CD14-positive monocyte (primary cell): ENCODE results near the gene HSPB2. TPM values are rescaled to one million over a fixed set of nuclear protein-coding genes. Genes with fewer than 3 reads are reported as not detected.
"Not testable (repeated sequence)": the region's sequence is repeated elsewhere in the genome, so short reads cannot be mapped to it uniquely, and the experiment has no call there.

Source experiments
- DNase-seq, 3 donors: peaks; one replicate each; pipeline ENCODE4 v3.0.0-alpha.2; 2011 to 2022
- H2AFZ ChIP-seq: 2 replicates; pipeline ENCODE4 v1.6.0; 2012; ENCODE audit warnings: mild to moderate bottlenecking, low read depth, low read length, inconsistent platforms; ENCODE audit not compliant: insufficient read depth, poor library complexity, severe bottlenecking
- H3K27ac ChIP-seq, 2 donors: 1 replicate in 1 of 2; 2 replicates in 1 of 2; pipeline ENCODE4 v1.5.1; 2012 to 2013; ENCODE audit warnings: low read length in 2 of 2, control low read depth in 1 of 2, inconsistent platforms in 1 of 2, low read depth in 1 of 2, mild to moderate bottlenecking in 1 of 2
- H3K27me3 ChIP-seq, 2 donors: one replicate each; pipeline versions ENCODE4 v1.6.0 to v1.6.1; 2011 to 2013; ENCODE audit warnings: low read length in 2 of 2; ENCODE audit not compliant: control insufficient read depth in 2 of 2, insufficient read depth in 2 of 2
- H3K36me3 ChIP-seq, 2 donors: replicated peaks in 1 of 2; 1 replicate in 1 of 2; 2 replicates in 1 of 2; pipeline versions ENCODE4 v1.5.1 to v1.6.1; 2012 to 2013; ENCODE audit warnings: low read length in 2 of 2, control low read depth in 1 of 2, inconsistent platforms in 1 of 2, mild to moderate bottlenecking in 1 of 2; ENCODE audit not compliant: insufficient read depth in 2 of 2, control insufficient read depth in 1 of 2
- H3K4me1 ChIP-seq, 2 donors: 1 replicate in 1 of 2; 2 replicates in 1 of 2; pipeline versions ENCODE4 v1.5.1 to v1.6.1; 2012 to 2013; ENCODE audit warnings: low read length in 2 of 2, control low read depth in 1 of 2, inconsistent platforms in 1 of 2, mild to moderate bottlenecking in 1 of 2, moderate library complexity in 1 of 2; ENCODE audit not compliant: insufficient read depth in 2 of 2, control insufficient read depth in 1 of 2
- H3K4me2 ChIP-seq: replicated peaks from 2 replicates; pipeline ENCODE3; 2012; ENCODE audit warnings: low read length, moderate library complexity, mild to moderate bottlenecking; ENCODE audit not compliant: poor library complexity, severe bottlenecking; ENCODE audit errors: extremely low read depth
- H3K4me3 ChIP-seq, 3 experiments: fragments of 200-600 bp in 1 of 3; sonication (generic) in 1 of 3; replicated peaks in 1 of 3; 1 replicate in 2 of 3; 2 replicates in 1 of 3; pipeline ENCODE4 v1.5.1; 2011 to 2013; ENCODE audit warnings: low read length in 3 of 3, mild to moderate bottlenecking in 3 of 3, control low read depth in 2 of 3, low read depth in 2 of 3, inconsistent platforms in 1 of 3, moderate library complexity in 1 of 3
- H3K79me2 ChIP-seq: 2 replicates; pipeline ENCODE4 v1.6.0; 2012; ENCODE audit warnings: mild to moderate bottlenecking, control low read depth, inconsistent platforms, low read length, moderate library complexity; ENCODE audit not compliant: insufficient read depth
- H3K9ac ChIP-seq: 2 replicates; pipeline ENCODE4 v1.6.0; 2017; ENCODE audit warnings: low read length, mild to moderate bottlenecking; ENCODE audit not compliant: insufficient read depth, poor library complexity, severe bottlenecking
- H3K9me3 ChIP-seq, 2 donors: replicated peaks in 1 of 2; 1 replicate in 1 of 2; 2 replicates in 1 of 2; pipeline versions ENCODE4 v1.5.1 to v1.6.1; 2012 to 2013; ENCODE audit warnings: low read length in 2 of 2, control low read depth in 1 of 2; ENCODE audit not compliant: control insufficient read depth in 1 of 2, insufficient read depth in 1 of 2
- H4K20me1 ChIP-seq: 2 replicates; pipeline ENCODE4 v1.6.0; 2012; ENCODE audit warnings: mild to moderate bottlenecking, low read length, control low read depth, moderate library complexity; ENCODE audit not compliant: insufficient read depth
- H3K27ac Mint-ChIP-seq, 7 donors: one replicate each; pipeline ENCODE4 v1.8.0; 2020; ENCODE audit warnings: mild to moderate bottlenecking in 7 of 7, mixed read lengths in 7 of 7, moderate library complexity in 6 of 7, inconsistent platforms in 2 of 7
- H3K27me3 Mint-ChIP-seq, 3 donors: one replicate each; pipeline ENCODE4 v1.8.0; 2021 to 2022; ENCODE audit warnings: low read depth in 3 of 3, mild to moderate bottlenecking in 3 of 3, mixed read lengths in 3 of 3, moderate library complexity in 3 of 3, inconsistent platforms in 1 of 3
- H3K36me3 Mint-ChIP-seq, 2 donors: one replicate each; pipeline ENCODE4 v1.8.0; 2020; ENCODE audit warnings: mixed read lengths in 2 of 2, inconsistent platforms in 1 of 2, mild to moderate bottlenecking in 1 of 2
- H3K4me1 Mint-ChIP-seq: one replicate; pipeline ENCODE4 v1.8.0; 2020; ENCODE audit warnings: mild to moderate bottlenecking, mixed read lengths
- H3K4me3 Mint-ChIP-seq, 2 donors: one replicate each; pipeline ENCODE4 v1.8.0; 2020; ENCODE audit warnings: mild to moderate bottlenecking in 2 of 2, mixed read lengths in 2 of 2, moderate library complexity in 1 of 2
- H3K9me3 Mint-ChIP-seq, 7 donors: one replicate each; pipeline ENCODE4 v1.8.0; 2020 to 2022; ENCODE audit warnings: mixed read lengths in 7 of 7, mild to moderate bottlenecking in 6 of 7, moderate library complexity in 6 of 7, inconsistent platforms in 2 of 7
- CTCF ChIP-seq: fragments of 200-600 bp; IDR thresholded peaks from one replicate; pipeline ENCODE4 v1.8.0; 2022; ENCODE audit warnings: antibody characterized with exemption, mild to moderate bottlenecking
- WGBS: methylation state at CpG from one replicate; pipeline ENCODE4 v1.1.5; 2013; ENCODE audit warnings: missing lambda C conversion rate; ENCODE audit not compliant: insufficient coverage; 5-methylcytosine and 5-hydroxymethylcytosine counted together
- intact Hi-C, 2 donors: fragments of 100-400 bp; cut with micrococcal nuclease; formaldehyde crosslinking; loops; one replicate each; pipeline versions ENCODE4 v1.15.0 to v1.15.1; 2023
- polyA plus RNA-seq, 3 donors: library from polyadenylated mRNA; depleted of rRNA in 1 of 3; unstranded in 2 of 3; stranded (reverse) in 1 of 3; fragments of 300-500 nt in 2 of 3; fragments of >200 nt in 1 of 3; fragmentation: Illumina TruSeq in 2 of 3; gene quantifications; 1 replicate in 2 of 3; 2 replicates in 1 of 3; pipeline ENCODE4 v1.2.3, GENCODE V29; 2012 to 2021

The HSPB2 gene
- polyA plus RNA-seq, 3 donors = not detected

GRCh38 chr11:111932611-111932950 lies 20.0 kb downstream of the HSPB2 start:
- intact Hi-C loops = loop anchor here in 1 of 2 donors (5.0 to 10.0 kb wide), 3 partner anchors 50 to 222 kb away; partner anchors contain the start of gene DLAT
- Histone ChIP-seq H3K9ac (no peak overlapping the region), H3K4me2 (no peak overlapping the region), H4K20me1 (no peaks in the 10 kb centered on the region), H3K27ac (no peak overlapping the region), H3K9me3 (no peaks in the 10 kb centered on the region), H3K4me3 (no peak overlapping the region), H3K27me3 (no peaks in the 10 kb centered on the region), H2AFZ (no peak overlapping the region), H3K79me2 (no peaks in the 10 kb centered on the region), H3K36me3 (no peaks in the 10 kb centered on the region), H3K4me1 (peaks cover 41 to 53% of the 10 kb centered on the region in 2 donors)
- H3K27ac Mint-ChIP-seq = no peak overlapping the region
- no peaks in the 10 kb centered on the region for H3K9me3 Mint-ChIP-seq
- TF ChIP-seq CTCF = no peak
- no CpG with 5 or more reads among the region's 2 CpGs for WGBS
- H3K4me3 Mint-ChIP-seq = no peak overlapping the region
- peaks cover 0 to 2% (median 1%) of the 10 kb centered on the region in 3 donors for H3K27me3 Mint-ChIP-seq
- peaks cover 36% of the 10 kb centered on the region for H3K4me1 Mint-ChIP-seq
- peaks cover 0 to 2% of the 10 kb centered on the region in 2 donors for H3K36me3 Mint-ChIP-seq
- DNase-seq = no peak

- H2AFZ ChIP-seq, H3K36me3 ChIP-seq, H3K79me2 ChIP-seq, H3K36me3 Mint-ChIP-seq, H3K9me3 Mint-ChIP-seq, H3K4me3 Mint-ChIP-seq, H3K27me3 ChIP-seq, H3K4me2 ChIP-seq, H3K4me3 ChIP-seq, H3K27me3 Mint-ChIP-seq, H4K20me1 ChIP-seq, DNase-seq, H3K9ac ChIP-seq, H3K27ac ChIP-seq, H3K9me3 ChIP-seq: not testable (repeated sequence)
- H3K4me1 Mint-ChIP-seq = peaks cover 42% of the 10 kb centered on the region
- H3K27ac Mint-ChIP-seq = peak overlapping the region in 3 of 7 donors; percentile 30 to 69 (median 35)
- WGBS = 100% methylated on average over 6 of the region's 14 CpGs
- intact Hi-C loops = loop anchor here in 1 of 2 donors (5.0 to 10.0 kb wide), 3 partner anchors 49 to 222 kb away; partner anchors contain the start of gene DLAT
- peaks cover 46 to 57% of the 10 kb centered on the region in 2 donors for H3K4me1 ChIP-seq
Measured at GRCh38 chr11:111933176-111933575, 20.6 kb downstream of the HSPB2 start.
